Measurements from ENCODE around the gene CSNK1D. TPM values are rescaled to one million over a fixed set of nuclear protein-coding genes. Genes with fewer than 3 reads are reported as not detected.
A peak's percentile ranks its signal among the peaks of the same experiment; 100 is the strongest.

CSNK1D gene
- total and polyA plus RNA-seq, 8 donors, result 47.1 to 107 (median 66.0) TPM

GRCh38 chr17:82294064-82294773, 20.7 kb upstream of the CSNK1D start:
- intact Hi-C loops (cut with DNase I), result no loop called here
- H3K27ac ChIP-seq, result peak overlapping the region; percentile 3 to 98 (median 52)
- H3K36me3 ChIP-seq, result no peaks in the 10 kb centered on the region
- ATAC-seq, result no peak
- peak overlapping the region in 1 of 4 donors; percentile 22 for H3K4me3 ChIP-seq
- H3K4me1 ChIP-seq, result peaks cover 14 to 45% (median 25%) of the 10 kb centered on the region in 3 donors
- no peaks in the 10 kb centered on the region for H3K9me3 ChIP-seq
- no peaks in the 10 kb centered on the region for H3K27me3 ChIP-seq
- no peak for FAIRE-seq
- no peak for DNase-seq
- TF ChIP-seq, protein P1, sequence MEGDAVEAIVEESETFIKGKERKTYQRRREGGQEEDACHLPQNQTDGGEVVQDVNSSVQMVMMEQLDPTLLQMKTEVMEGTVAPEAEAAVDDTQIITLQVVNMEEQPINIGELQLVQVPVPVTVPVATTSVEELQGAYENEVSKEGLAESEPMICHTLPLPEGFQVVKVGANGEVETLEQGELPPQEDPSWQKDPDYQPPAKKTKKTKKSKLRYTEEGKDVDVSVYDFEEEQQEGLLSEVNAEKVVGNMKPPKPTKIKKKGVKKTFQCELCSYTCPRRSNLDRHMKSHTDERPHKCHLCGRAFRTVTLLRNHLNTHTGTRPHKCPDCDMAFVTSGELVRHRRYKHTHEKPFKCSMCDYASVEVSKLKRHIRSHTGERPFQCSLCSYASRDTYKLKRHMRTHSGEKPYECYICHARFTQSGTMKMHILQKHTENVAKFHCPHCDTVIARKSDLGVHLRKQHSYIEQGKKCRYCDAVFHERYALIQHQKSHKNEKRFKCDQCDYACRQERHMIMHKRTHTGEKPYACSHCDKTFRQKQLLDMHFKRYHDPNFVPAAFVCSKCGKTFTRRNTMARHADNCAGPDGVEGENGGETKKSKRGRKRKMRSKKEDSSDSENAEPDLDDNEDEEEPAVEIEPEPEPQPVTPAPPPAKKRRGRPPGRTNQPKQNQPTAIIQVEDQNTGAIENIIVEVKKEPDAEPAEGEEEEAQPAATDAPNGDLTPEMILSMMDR (IDR thresholded peaks at IDR 0.05), result no peak
- 71 to 72% methylated on average over 15 of the region's 15 CpGs for WGBS, 2 donors

- no peaks in the 10 kb centered on the region for H3K36me3 ChIP-seq
- FAIRE-seq (peak; percentile 23), ATAC-seq (peak; percentile 79 to 86 (median 84)), DNase-seq (peak; percentile 93 to 98 (median 96))
- H3K4me1 ChIP-seq, result peaks cover 18 to 50% (median 33%) of the 10 kb centered on the region in 3 donors
- intact Hi-C loops (cut with DNase I), result no loop called here
- TF ChIP-seq, protein P1 (IDR thresholded peaks at IDR 0.05), result no peak
- H3K27me3 ChIP-seq, result no peaks in the 10 kb centered on the region
- H3K27ac ChIP-seq, result peak overlapping the region; percentile 87 to 94 (median 92)
- peak overlapping the region; percentile 74 to 95 (median 79) for H3K4me3 ChIP-seq
- 3% methylated on average over 77 to 86 of the region's 86 CpGs for WGBS, 2 donors
- H3K9me3 ChIP-seq, result no peaks in the 10 kb centered on the region
These were observed 19.0 kb upstream of the CSNK1D start for GRCh38 chr17:82292251-82293154.

DNA sequence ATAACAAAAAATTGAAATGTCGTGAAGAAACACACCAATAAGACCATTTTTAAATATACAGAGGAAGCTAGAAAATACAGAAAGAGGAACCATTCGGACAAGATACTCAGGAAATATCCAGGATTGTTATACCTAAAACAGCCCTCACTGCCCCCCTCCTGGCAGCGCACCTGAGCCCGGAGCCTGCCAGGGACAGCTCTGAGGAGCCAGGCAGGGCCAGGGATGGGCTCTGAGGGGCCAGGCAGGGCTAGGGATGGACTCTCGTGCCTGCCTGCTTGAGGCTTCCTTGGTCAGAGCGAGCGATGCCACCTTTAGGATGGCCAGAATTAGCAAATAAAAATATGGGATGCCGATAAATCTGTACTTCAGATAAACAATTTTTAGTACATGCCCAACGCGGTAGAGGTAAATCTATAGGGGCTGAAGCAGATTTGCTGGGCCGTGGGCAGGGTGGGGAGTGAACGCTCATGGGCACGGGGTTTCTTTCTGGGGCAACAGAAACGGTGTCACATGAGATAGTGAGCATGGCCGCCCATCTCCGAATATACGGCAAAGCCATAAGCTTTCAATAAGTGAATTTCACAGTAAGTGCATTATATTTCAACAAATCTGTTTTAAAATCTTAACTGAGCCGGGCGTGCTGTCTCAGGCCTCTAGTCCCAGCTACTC, 18.2 kb upstream of the CSNK1D start:
- Histone ChIP-seq H3K4me1 (peaks cover 23 to 44% (median 27%) of the 10 kb centered on the region in 3 donors), H3K36me3 (no peaks in the 10 kb centered on the region), H3K4me3 (peak overlapping the region in 3 of 4 donors; percentile 75 to 95 (median 83)), H3K27me3 (no peaks in the 10 kb centered on the region), H3K9me3 (no peaks in the 10 kb centered on the region), H3K27ac (peak overlapping the region; percentile 87 to 94 (median 92))
- peak in 1 of 6 donors; percentile 42 for DNase-seq
- 79 to 80% methylated on average over 19 of the region's 19 CpGs for WGBS, 2 donors
- TF ChIP-seq, protein P1 (IDR thresholded peaks at IDR 0.05), result no peak
- no peak for FAIRE-seq
- ATAC-seq, result no peak
- intact Hi-C loops (cut with DNase I), result no loop called here

DNA sequence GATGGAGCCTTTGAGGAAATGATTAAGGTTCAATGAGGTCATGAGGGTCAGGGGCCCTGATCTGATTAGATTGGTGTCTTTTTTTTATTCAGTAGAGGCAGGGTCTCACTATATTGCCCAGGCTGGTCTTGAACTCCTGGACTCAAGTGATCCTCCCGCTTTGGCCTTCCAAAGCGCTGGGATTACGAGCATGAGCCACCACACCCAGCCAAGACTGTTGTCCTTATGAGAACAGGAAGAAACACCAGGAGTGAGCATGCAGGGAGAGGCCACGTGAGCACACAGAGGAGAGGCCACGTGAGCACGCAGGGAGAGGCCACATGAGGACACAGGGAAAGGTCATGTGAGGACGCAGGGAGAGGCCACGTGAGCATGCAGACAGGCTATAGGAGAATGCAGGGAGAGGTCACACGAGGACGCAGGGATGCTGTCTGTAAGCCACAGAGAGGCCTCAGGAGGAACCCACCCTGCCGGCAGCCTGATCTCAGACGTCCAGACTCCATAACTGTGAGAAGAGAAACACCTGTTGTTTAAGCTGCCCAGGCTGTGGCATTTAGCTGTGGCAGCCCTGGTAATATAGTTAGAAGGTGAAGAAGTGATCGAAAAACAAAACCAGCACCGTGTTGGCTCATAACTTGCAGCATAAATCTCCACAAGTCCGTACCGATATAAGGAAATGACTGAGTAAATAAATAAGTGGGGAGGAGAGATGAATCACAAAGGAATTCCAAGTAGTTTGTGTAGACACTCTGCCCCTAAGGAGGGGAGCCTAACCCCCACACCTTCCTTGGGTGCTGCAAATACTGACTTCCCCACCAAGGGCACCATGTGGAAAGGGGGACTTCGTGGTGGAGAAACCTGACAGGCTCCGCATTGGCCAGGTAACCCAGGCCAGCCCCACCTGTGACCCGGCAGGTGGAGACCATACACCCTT, 14.6 kb upstream of the CSNK1D start:
- TF ChIP-seq, protein P1 (IDR thresholded peaks at IDR 0.05), result no peak
- ATAC-seq (peak; percentile 77 to 83 (median 78)), DNase-seq (peak; percentile 84 to 97 (median 94)), FAIRE-seq (no peak)
- Histone ChIP-seq H3K9me3 (no peaks in the 10 kb centered on the region), H3K36me3 (no peaks in the 10 kb centered on the region), H3K4me1 (peaks cover 9 to 18% (median 18%) of the 10 kb centered on the region in 3 donors), H3K27ac (peak overlapping the region; percentile 39 to 88 (median 83)), H3K4me3 (no peak overlapping the region), H3K27me3 (no peaks in the 10 kb centered on the region)
- intact Hi-C loops (cut with DNase I), result no loop called here
- 11 to 15% methylated on average over 19 of the region's 19 CpGs for WGBS, 2 donors

Data from pancreas (tissue), 10 donors.